Liver (tissue), 3 donors: ENCODE results near the gene CNKSR3.

ENCODE experiments used
- TAF1 ChIP-seq: conservative IDR thresholded peaks from 2 replicates; pipeline ENCODE4 v1.6.1; 2016; ENCODE audit warnings: antibody characterized with exemption, mild to moderate bottlenecking
- YY1 ChIP-seq: IDR thresholded peaks from 2 replicates; pipeline ENCODE4 v1.6.1; 2016; ENCODE audit warnings: antibody characterized with exemption, mild to moderate bottlenecking
- TF ChIP-seq, protein P1 (sequence below): fragments of 150-350 bp; IDR thresholded peaks from 2 replicates; pipeline ENCODE4 v1.5.1; 2017; ENCODE audit warnings: improper control_type of control experiment, low read depth, low read length; ENCODE audit not compliant: missing input control
- donor health status: healthy.
- donor health status: healthy.

DNA sequence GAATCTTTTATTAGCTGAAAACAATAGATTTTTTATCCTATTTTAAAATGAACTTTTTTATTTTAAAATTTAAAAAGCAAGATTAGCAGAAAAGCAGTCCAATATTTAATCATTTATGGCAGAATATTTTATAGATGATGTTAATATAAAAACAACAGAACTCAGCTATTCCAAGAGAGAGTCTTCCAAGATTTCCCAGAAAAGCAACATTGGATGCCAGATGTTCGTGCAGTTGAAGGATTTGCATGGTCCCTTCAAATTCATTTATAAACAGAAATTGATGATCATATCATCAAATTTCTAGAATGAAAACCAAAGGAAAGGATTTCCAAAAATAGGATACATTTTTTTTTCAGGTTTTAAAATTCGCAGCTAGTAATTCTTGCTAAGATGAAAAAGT lies 25.4 kb upstream of the CNKSR3 start:
- no peak for TF ChIP-seq YY1
- TF ChIP-seq, protein P1, sequence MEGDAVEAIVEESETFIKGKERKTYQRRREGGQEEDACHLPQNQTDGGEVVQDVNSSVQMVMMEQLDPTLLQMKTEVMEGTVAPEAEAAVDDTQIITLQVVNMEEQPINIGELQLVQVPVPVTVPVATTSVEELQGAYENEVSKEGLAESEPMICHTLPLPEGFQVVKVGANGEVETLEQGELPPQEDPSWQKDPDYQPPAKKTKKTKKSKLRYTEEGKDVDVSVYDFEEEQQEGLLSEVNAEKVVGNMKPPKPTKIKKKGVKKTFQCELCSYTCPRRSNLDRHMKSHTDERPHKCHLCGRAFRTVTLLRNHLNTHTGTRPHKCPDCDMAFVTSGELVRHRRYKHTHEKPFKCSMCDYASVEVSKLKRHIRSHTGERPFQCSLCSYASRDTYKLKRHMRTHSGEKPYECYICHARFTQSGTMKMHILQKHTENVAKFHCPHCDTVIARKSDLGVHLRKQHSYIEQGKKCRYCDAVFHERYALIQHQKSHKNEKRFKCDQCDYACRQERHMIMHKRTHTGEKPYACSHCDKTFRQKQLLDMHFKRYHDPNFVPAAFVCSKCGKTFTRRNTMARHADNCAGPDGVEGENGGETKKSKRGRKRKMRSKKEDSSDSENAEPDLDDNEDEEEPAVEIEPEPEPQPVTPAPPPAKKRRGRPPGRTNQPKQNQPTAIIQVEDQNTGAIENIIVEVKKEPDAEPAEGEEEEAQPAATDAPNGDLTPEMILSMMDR: no peak
- TF ChIP-seq TAF1: no peak
